Smooth muscle cell of the coronary artery (primary cell): ENCODE measurements around the gene KCNN2. TPM values are rescaled to one million over a fixed set of nuclear protein-coding genes. Genes with fewer than 3 reads are reported as not detected.

ENCODE experiments used
- total RNA-seq: library from RNA; depleted of rRNA; stranded (reverse); fragments of >200 nt; gene quantifications from 2 replicates; pipeline ENCODE4 v1.2.3, GENCODE V29; 2014; ENCODE audit warnings: low replicate concordance

KCNN2 gene
- total RNA-seq = not detected in 2 replicates

GRCh38 chr5:114361724-114362196 lies at the start of gene KCNN2:
Gene KCNN2, plus strand, starts transcription at chr5:114362070. Its CDS starts 70 bp downstream, at chr5:114362140.

